IMR-90 (cell line): ENCODE results near the gene UBTD1.

Experiments used
- POLR2A ChIP-seq: IDR thresholded peaks from 2 replicates; pipeline ENCODE4 v1.6.1; 2012; ENCODE audit warnings: mild to moderate bottlenecking, low read depth, low read length
- RFX5 ChIP-seq: IDR thresholded peaks from 2 replicates; pipeline ENCODE4 v1.8.0; 2012; ENCODE audit warnings: low read depth, mild to moderate bottlenecking, low read length, moderate library complexity
- TF ChIP-seq, protein P1 (sequence below): conservative IDR thresholded peaks from 2 replicates; pipeline ENCODE4 v1.5.1; 2012; ENCODE audit warnings: mild to moderate bottlenecking, low read depth, low read length, improper control_type of control experiment

DNA sequence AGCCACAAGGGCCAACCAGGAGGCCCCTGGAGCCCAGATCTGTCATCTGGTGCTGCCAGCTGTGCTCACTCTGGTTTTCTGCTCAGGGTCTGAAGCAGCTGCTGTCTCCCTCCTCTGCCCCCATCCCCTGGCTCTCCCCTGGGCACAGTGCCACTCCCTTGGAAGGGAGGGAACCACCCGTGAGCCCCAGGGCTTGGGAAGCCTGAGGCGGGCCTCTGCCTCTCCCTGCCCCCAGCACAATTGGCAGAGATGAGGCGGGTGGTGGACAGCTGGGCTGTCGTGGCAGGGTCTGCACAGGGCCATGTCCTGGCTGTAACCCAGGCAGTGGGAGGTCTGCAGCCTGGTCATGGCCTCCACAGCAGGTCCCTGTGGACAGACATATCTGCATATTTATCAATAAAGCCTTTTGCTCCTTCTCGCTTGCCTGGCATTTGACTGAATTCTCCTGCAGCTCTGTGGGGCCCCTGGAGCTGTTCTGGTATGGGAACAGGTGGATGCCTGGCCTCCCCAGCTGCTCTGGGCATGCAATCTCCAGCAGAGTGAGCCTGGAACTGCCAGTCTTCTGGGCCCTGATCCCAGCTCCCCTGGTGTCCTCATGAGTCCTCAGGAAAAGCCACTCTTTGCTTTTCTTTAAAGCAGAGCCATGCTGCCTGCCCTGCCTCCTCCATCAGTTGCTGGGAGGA is 72.2 kb downstream of the UBTD1 start:
- TF ChIP-seq RFX5, result no peak
- TF ChIP-seq, protein P1, sequence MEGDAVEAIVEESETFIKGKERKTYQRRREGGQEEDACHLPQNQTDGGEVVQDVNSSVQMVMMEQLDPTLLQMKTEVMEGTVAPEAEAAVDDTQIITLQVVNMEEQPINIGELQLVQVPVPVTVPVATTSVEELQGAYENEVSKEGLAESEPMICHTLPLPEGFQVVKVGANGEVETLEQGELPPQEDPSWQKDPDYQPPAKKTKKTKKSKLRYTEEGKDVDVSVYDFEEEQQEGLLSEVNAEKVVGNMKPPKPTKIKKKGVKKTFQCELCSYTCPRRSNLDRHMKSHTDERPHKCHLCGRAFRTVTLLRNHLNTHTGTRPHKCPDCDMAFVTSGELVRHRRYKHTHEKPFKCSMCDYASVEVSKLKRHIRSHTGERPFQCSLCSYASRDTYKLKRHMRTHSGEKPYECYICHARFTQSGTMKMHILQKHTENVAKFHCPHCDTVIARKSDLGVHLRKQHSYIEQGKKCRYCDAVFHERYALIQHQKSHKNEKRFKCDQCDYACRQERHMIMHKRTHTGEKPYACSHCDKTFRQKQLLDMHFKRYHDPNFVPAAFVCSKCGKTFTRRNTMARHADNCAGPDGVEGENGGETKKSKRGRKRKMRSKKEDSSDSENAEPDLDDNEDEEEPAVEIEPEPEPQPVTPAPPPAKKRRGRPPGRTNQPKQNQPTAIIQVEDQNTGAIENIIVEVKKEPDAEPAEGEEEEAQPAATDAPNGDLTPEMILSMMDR, result no peak
- TF ChIP-seq POLR2A, result no peak
